ENCODE data around the gene KCNE3. TPM values are rescaled to one million over a fixed set of nuclear protein-coding genes. Genes with fewer than 3 reads are reported as not detected.

Gene KCNE3, protein sequence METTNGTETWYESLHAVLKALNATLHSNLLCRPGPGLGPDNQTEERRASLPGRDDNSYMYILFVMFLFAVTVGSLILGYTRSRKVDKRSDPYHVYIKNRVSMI
- not detected for total RNA-seq

DNA sequence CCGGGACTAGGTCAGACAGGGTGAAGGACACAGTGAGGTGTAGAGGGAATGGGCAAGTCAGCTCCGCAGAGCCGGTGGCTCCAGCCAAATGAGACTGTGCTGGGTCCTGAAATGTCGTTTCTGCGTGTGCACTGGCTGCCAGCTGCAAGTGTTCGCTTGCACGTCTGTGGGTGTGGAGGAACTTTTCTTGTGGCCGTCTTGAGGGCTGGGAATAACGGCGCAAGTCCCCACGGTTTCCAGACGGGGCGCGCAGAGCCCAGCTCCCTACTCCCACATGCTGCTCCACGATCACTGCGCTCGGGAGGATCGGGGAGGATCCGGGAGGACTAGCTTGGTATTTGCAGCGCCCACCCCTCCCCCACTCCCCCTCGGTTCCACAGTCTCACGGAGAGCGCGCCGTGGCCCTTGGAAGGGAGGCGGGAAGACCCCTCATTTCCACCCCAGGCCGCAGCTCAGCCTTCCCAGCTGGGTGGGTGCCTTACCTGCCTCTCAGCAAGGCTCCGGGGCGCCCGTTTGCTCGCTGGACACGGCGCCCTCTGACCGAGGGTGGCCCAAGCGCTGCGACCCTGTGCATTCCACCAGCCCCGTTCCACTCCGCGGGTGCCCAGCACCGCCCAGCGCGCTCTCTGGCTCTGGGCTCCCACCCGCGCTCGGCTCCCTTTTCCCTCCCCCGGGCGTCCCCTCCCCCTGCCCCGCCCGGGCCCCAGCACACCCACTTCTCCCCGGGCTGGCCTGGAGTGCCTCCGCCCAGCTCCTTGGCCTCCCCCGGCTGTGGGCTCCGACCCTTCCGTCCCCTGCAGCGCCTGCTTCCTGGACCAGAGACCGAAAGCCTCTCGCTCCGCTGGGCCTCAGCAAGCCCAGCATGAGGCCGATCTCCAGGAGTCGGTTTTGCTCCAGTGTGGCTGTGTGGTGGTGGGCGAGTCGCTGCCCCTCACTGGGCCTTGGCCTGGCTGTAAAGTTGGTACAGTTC is at the start of gene KCNE3:
TSS of gene KCNE3 (minus strand) at position 634 of the 970 bp plus-strand sequence. CDS start 9,986 bp downstream, outside the sequence.
- Mint-ChIP-seq H3K27me3 (peaks cover 45% of the 10 kb centered on the region), H3K4me1 (peaks cover 10% of the 10 kb centered on the region), H3K4me3 (no peak within 1 kb of the TSS), H3K27ac (no peak within 1 kb of the TSS), H3K36me3 (ENCODE audit: low read depth) (no peaks in the 10 kb centered on the region), H3K9me3 (no peaks in the 10 kb centered on the region)
- ChIA-PET CTCF (interaction anchor here (1.5 to 1.6 kb wide), 2 partner anchors 14 to 22 kb away, joined by 3 read pairs; no protein-coding TSS in a partner anchor), POLR2A (no interaction called here)
- DNase-seq, result no peak

DNA sequence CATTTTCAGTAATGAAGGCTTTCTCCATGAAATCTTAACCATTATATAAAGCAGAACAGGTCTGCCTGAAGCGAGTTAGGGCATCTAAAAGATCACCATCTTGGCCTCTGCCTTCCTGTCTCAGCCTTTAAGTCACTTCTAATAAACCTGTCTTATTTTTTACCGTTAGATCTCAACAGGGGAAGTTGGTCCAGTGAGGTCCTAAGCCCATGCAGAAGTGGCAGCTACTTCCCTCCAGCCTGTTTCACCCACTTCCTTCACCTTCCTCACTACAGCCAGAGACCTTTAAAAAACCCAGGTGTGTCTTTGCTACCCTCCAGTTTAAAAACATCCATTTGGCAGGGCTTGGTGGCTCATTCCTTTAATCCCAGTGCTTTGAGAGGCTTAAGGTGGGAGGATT is 40.2 kb upstream of the KCNE3 start:
- CTCF ChIA-PET, result no interaction called here
- peaks cover 6% of the 10 kb centered on the region for H3K9me3 Mint-ChIP-seq
- H3K27ac Mint-ChIP-seq, result no peak overlapping the region
- no peak overlapping the region for H3K4me3 Mint-ChIP-seq
- no peaks in the 10 kb centered on the region for H3K4me1 Mint-ChIP-seq
- no peak for DNase-seq
- POLR2A ChIA-PET, result no interaction called here
- peaks cover 6% of the 10 kb centered on the region for H3K27me3 Mint-ChIP-seq
- no peaks in the 10 kb centered on the region for H3K36me3 Mint-ChIP-seq (ENCODE audit: low read depth)

DNA sequence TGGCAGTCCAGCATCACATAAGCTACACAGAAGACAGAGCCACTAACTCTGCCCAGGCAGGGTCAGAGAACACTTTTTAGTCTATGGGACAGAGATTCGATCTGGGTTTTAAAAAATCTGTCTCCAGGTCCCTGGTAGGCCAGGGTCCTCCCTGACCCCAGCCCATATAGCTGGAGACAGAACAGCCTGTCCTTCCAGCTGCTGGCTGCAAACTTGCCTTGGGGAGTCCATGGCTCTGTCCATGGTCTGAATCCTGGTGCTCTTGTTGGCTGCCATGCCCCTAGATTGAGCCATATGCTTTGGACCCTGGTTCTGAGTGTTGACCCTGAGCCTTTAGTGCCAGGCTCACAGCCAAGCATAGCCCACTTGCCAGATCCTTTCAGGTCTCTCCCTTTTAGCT is 39.5 kb upstream of the KCNE3 start:
- ChIA-PET CTCF (no interaction called here), POLR2A (interaction anchor here (0.6 kb wide), 1 partner anchor 203 kb away, joined by 5 read pairs; no protein-coding TSS in a partner anchor)
- Mint-ChIP-seq H3K4me3 (no peak overlapping the region), H3K27me3 (peaks cover 2% of the 10 kb centered on the region), H3K36me3 (ENCODE audit: low read depth) (no peaks in the 10 kb centered on the region), H3K27ac (no peak overlapping the region), H3K4me1 (no peaks in the 10 kb centered on the region), H3K9me3 (peaks cover 10% of the 10 kb centered on the region)
- DNase-seq, result no peak

DNA sequence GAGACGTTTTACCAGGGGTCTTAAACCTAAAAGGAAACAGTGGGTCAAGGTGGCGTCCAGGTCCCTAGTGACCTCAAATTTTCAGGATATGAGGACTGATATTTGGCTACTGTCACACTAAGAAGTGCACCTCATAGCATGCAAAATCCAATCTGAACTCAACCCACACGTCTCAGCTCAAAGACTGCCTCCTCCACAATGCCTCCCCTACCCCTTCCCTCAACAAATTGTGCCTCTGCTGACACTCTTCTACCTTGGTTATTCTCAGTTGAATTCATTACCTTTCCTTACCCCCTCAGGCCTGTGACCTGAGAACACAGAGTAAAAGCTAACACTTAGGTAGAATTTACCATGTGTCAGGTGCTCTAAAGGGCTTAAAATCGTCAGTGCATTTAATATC is 38.6 kb upstream of the KCNE3 start:
- H3K9me3 Mint-ChIP-seq, result peaks cover 10% of the 10 kb centered on the region
- H3K27me3 Mint-ChIP-seq, result peaks cover 2% of the 10 kb centered on the region
- POLR2A ChIA-PET, result no interaction called here
- CTCF ChIA-PET, result interaction anchor here (0.7 kb wide), 1 partner anchor 43 kb away, joined by 3 read pairs; no protein-coding TSS in a partner anchor
- no peak overlapping the region for H3K27ac Mint-ChIP-seq
- no peaks in the 10 kb centered on the region for H3K4me1 Mint-ChIP-seq
- H3K36me3 Mint-ChIP-seq (ENCODE audit: low read depth), result no peaks in the 10 kb centered on the region
- DNase-seq, result no peak
- no peak overlapping the region for H3K4me3 Mint-ChIP-seq

DNA sequence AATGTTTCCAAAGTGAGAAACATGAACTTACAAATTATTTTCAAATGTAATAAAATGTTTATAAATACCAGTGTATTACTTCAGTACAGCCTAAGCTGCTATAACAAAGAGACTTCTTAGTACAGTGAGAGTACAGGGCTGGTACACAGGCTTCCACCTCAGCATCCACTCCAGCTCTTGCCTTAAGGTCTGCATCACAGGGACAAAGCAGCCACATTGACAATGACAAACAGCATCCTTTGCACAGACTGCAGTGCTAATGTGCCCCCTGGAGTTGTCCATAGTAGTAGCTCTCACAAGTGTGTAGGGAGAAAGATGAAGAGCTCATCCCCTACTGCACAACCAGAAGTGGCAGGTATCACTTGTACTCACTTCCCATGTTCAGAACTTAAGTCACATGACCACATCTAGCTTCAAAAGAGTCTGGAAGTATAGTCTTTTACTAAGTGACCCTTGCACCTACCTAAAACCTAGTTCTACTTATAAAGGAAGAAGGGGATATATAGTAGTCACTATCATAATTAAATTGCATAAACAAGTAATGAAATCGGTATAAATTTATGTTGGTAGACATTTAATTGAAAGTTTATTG is 36.8 kb upstream of the KCNE3 start:
- POLR2A ChIA-PET, result no interaction called here
- no peak overlapping the region for H3K27ac Mint-ChIP-seq
- H3K9me3 Mint-ChIP-seq, result peaks cover 10% of the 10 kb centered on the region
- H3K4me3 Mint-ChIP-seq, result no peak overlapping the region
- no peaks in the 10 kb centered on the region for H3K36me3 Mint-ChIP-seq (ENCODE audit: low read depth)
- no peaks in the 10 kb centered on the region for H3K27me3 Mint-ChIP-seq
- DNase-seq, result no peak
- CTCF ChIA-PET, result interaction anchor here (0.9 kb wide), 1 partner anchor 9 kb away, joined by 3 read pairs; no protein-coding TSS in a partner anchor
- H3K4me1 Mint-ChIP-seq, result no peaks in the 10 kb centered on the region

DNA sequence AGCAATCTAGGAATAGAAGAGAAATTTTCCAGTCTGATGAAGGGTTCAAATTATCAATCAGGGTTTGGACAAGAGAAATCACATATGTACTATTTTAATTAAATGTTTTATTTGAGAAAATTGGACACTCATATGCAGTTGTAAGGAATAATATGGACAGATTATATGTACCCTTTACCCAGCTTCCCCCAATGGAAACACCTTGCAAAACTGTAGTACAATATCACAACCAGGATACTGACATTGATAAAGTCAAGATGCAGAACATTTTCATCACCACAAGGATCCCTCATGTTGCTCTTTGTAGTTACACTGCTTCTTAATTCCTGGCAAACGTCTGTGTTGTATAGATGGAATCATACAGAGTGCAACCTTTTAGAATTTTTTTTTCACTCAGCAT is 27.6 kb upstream of the KCNE3 start:
- no peak for DNase-seq
- H3K9me3 Mint-ChIP-seq, result no peaks in the 10 kb centered on the region
- H3K27ac Mint-ChIP-seq, result no peak overlapping the region
- no peaks in the 10 kb centered on the region for H3K27me3 Mint-ChIP-seq
- H3K4me1 Mint-ChIP-seq, result peaks cover 22% of the 10 kb centered on the region
- H3K4me3 Mint-ChIP-seq, result no peak overlapping the region
- ChIA-PET POLR2A (no interaction called here), CTCF (interaction anchor here (1.7 to 1.9 kb wide), 2 partner anchors 9 to 16 kb away, joined by 3 to 7 read pairs; no protein-coding TSS in a partner anchor)
- H3K36me3 Mint-ChIP-seq (ENCODE audit: low read depth), result peaks cover 3% of the 10 kb centered on the region

DNA sequence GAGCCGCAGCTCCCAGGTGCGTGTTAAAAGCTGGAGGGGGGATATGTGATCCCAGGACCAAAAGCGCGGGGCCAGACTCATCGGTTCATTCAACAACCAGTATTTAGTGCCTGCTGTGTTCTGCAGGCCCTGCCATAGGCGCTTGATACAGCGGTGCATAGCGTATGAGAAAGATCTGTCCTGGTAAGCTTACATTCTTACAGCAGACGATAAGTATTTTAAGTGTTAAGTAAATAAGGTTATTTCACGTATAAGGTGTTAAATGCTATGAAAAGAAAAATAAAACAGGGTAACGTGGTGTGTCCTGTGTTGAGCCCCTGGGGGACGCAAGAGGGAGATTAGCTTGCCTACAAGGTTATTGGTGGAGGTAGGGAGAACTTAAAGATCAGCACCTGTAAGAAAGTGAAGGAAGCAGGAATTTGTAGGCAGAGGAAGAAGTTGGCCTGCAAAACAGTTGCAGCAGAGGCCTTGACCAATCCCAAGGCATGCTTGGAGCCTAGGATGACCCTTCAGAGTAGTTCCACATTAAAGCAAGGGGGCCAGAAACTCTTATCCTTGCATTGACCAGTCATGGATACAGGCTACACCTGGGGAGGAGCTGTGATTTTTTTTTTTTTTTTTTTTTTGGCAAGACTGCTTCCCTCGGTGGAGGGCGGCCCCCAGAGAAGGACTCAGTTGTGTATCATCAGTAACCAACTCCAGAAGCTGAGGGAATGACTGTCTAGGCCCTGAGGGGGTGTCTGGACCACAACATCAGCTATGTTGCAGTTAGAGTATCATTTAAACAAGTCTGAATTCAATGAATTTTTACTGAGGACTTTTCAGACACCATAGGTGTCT is 26.7 kb upstream of the KCNE3 start:
- CTCF ChIA-PET, result interaction anchor here (0.7 to 1.9 kb wide), 6 partner anchors 9 to 755 kb away, joined by 3 to 7 read pairs (median 3); no protein-coding TSS in a partner anchor
- DNase-seq, result no peak

DNA sequence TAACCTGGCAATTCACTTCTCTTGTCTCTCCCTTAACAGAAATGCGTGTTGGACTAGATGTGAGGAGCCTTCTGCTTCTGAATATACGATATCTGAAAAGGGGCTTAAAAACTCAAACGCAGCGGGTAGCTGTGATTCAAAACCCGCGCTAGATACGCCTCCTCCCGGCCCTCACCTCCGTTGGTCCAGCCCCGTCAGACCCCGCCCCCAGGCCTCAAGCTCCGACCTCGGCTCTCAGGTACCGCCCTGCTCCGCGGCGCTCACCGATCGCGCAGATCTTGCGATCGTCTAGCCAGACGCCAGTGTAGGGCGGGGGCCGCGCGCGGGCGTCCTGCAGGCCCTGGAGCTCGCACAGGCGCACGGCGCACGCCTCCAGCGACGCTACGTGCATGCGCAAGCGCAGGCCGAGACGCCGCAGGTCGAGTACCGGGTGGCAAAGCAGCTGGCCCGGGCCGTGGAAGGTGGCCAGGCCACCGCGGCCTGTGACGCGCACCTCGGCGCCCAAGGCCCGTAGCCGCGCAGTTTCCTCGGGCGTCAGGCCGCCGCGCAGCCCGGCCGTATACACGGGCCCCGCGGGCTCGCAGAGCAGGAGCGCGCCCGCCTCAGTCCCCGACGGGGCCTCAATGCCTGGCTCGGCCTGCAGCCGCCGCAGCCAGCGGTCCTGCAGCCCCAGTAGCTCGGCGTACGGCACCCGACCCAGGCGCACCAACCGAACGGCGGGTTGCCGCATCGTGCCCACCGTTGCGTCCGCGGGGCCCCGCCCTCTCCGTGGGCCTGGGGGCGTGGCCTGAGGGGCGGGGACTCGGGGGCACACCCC is 25.8 kb upstream of the KCNE3 start, which contains the start of gene LIPT2:
TSS of gene LIPT2 (minus strand) at position 751 of the 817 bp plus-strand sequence. CDS start at position 730, 21 bp downstream.
- H3K27me3 Mint-ChIP-seq, result no peaks in the 10 kb centered on the region
- no peaks in the 10 kb centered on the region for H3K9me3 Mint-ChIP-seq
- ChIA-PET CTCF (interaction anchor here (0.7 to 1.9 kb wide), 8 partner anchors 10 to 756 kb away, joined by 3 to 7 read pairs (median 3); no protein-coding TSS in a partner anchor), POLR2A (interaction anchor here (0.6 to 1.5 kb wide), 8 partner anchors 8 to 962 kb away, joined by 3 to 7 read pairs (median 4); partner anchors contain the start of genes PGM2L1 and UCP2)
- H3K4me3 Mint-ChIP-seq, result peak within 1 kb of the TSS; percentile 79
- H3K36me3 Mint-ChIP-seq (ENCODE audit: low read depth), result peaks cover 3% of the 10 kb centered on the region
- peak; percentile 98 for DNase-seq
- peaks cover 22% of the 10 kb centered on the region for H3K4me1 Mint-ChIP-seq
- peak within 1 kb of the TSS; percentile 89 for H3K27ac Mint-ChIP-seq

More for the DNA sequence above, 26.7 kb upstream of the KCNE3 start:
- no peaks in the 10 kb centered on the region for H3K9me3 Mint-ChIP-seq
- H3K27me3 Mint-ChIP-seq, result no peaks in the 10 kb centered on the region
- peak overlapping the region; percentile 79 for H3K4me3 Mint-ChIP-seq
- peak overlapping the region; percentile 89 for H3K27ac Mint-ChIP-seq
- POLR2A ChIA-PET, result interaction anchor here (0.8 to 1.5 kb wide), 2 partner anchors 95 to 104 kb away, joined by 3 to 7 read pairs; partner anchors contain the start of gene PGM2L1
- H3K36me3 Mint-ChIP-seq (ENCODE audit: low read depth), result peaks cover 3% of the 10 kb centered on the region
- H3K4me1 Mint-ChIP-seq, result peaks cover 22% of the 10 kb centered on the region

DNA sequence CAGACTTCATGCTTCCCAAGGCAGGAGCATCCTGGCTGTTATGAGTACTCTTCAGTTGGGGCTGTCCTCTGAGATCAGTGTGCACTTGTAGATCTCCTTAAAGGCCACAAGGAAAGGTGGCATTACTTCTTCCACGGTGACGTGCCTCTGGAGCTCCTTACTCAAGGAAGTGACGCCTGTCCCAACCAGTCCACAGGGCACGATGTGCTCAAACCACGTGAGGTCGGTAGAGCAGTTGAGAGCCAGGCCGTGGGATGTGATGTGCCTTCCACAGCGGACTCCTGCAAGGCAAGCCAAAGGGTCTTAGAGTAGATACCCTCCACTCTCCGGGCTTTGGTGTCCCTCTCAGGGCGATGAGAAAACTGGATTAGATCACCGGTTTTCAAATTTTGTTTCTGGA is 24.7 kb upstream of the KCNE3 start:
- Mint-ChIP-seq H3K27me3 (no peaks in the 10 kb centered on the region), H3K4me3 (peak overlapping the region; percentile 77), H3K36me3 (ENCODE audit: low read depth) (peaks cover 3% of the 10 kb centered on the region), H3K4me1 (peaks cover 22% of the 10 kb centered on the region), H3K9me3 (no peaks in the 10 kb centered on the region), H3K27ac (peak overlapping the region; percentile 89)
- ChIA-PET CTCF (interaction anchor here (0.7 to 1.1 kb wide), 2 partner anchors 17 to 876 kb away, joined by 3 to 4 read pairs; no protein-coding TSS in a partner anchor), POLR2A (no interaction called here)
- DNase-seq, result no peak

DNA sequence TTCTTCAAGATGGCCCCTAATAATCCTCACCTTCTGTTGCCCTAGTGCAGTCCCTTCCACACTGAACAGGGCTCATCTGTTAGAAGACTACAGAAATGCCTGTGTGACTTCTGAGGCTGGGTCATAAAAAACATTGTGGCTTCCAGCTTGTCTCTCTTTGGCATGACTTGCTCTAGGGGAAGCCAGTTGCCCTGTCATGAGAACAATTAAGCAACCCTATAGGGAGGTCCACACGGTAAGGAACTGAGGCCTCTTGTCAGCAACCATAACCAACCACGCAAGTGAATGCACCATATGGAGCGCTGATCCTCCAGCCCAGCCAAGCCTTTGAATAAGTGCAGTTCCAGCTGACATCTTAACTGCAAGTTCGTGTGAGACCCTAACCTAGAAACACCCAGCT is 23.6 kb upstream of the KCNE3 start:
- ChIA-PET POLR2A (no interaction called here), CTCF (no interaction called here)
- DNase-seq, result no peak
- H3K36me3 Mint-ChIP-seq (ENCODE audit: low read depth), result peaks cover 3% of the 10 kb centered on the region
- H3K27ac Mint-ChIP-seq, result no peak overlapping the region
- peaks cover 22% of the 10 kb centered on the region for H3K4me1 Mint-ChIP-seq
- H3K9me3 Mint-ChIP-seq, result no peaks in the 10 kb centered on the region
- H3K27me3 Mint-ChIP-seq, result no peaks in the 10 kb centered on the region
- H3K4me3 Mint-ChIP-seq, result no peak overlapping the region

DNA sequence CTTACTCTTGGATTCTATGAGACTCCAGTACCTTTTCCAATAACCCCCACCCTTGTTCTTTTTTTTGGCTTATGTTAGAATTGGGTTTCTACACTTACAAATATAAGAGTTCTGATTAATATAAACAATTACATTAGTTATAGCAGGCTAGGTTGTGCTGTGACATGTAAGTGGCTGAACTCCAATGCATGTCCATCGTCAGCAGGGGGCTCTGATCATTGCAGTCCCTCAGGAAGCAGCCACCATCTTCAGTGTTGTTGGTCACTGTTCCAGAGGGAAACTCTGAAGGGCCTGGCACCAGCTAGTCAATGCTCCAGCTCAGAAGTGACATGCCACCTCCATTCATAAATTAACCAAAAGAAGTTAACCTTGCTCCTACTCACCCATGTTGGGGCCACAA is 20.5 kb upstream of the KCNE3 start:
- H3K4me3 Mint-ChIP-seq, result no peak overlapping the region
- CTCF ChIA-PET, result interaction anchor here (1.5 kb wide), 1 partner anchor 57 kb away, joined by 3 read pairs; no protein-coding TSS in a partner anchor
- no peak overlapping the region for H3K27ac Mint-ChIP-seq
- no peak for DNase-seq
- H3K4me1 Mint-ChIP-seq, result peaks cover 15% of the 10 kb centered on the region
- POLR2A ChIA-PET, result no interaction called here
- peaks cover 3% of the 10 kb centered on the region for H3K36me3 Mint-ChIP-seq (ENCODE audit: low read depth)
- no peaks in the 10 kb centered on the region for H3K9me3 Mint-ChIP-seq
- H3K27me3 Mint-ChIP-seq, result peaks cover 3% of the 10 kb centered on the region

Data from activated CD4-positive, alpha-beta T cell treated with anti-CD3 and anti-CD28 coated beads, Interleukin-2, amount 10 ng/mL, durations not matched to agents 7 days and 5 days (primary cell).